Adrenal gland (tissue), 5 donors: Measurements from ENCODE around the gene PIPOX.

Source experiments
- CTCF ChIP-seq, 6 experiments: fragments of 450-650 bp in 4 of 6; fragments of 200-600 bp in 2 of 6; sonication (generic) in 1 of 6; IDR thresholded peaks; 1 replicate in 5 of 6; 2 replicates in 1 of 6; pipeline versions ENCODE4 v1.5.1 to v1.8.0; 2016 to 2021; ENCODE audit warnings: antibody characterized with exemption in 6 of 6, mild to moderate bottlenecking in 2 of 6, moderate library complexity in 1 of 6
- POLR2A ChIP-seq, 2 donors: fragments of 450-650 bp; IDR thresholded peaks; one replicate each; pipeline ENCODE4 v1.6.1; 2017; ENCODE audit warnings: antibody characterized with exemption in 2 of 2, mild to moderate bottlenecking in 2 of 2, moderate library complexity in 1 of 2
- donor health status: DM: no; HTN: no; CAD: no.

- TF ChIP-seq POLR2A (IDR thresholded peaks at IDR 0.05), result no peak
- TF ChIP-seq CTCF (IDR thresholded peaks at IDR 0.05), result no peak
Measured at GRCh38 chr17:29038085-29038795, 4.7 kb upstream of the PIPOX start.
